Ishikawa (cell line): Measurements from ENCODE around the gene EEA1.

Source experiments
- CEBPB ChIP-seq: IDR thresholded peaks from 2 replicates; pipeline ENCODE4 v1.6.1; 2012
- CREB1 ChIP-seq: IDR thresholded peaks from 2 replicates; pipeline ENCODE4 v1.6.1; 2012; ENCODE audit warnings: low read depth
- EGR1 ChIP-seq: IDR thresholded peaks from 2 replicates; pipeline ENCODE4 v1.6.1; 2012
- EP300 ChIP-seq: IDR thresholded peaks from 2 replicates; pipeline ENCODE4 v1.6.1; 2012; ENCODE audit warnings: borderline replicate concordance
- FOXM1 ChIP-seq: IDR thresholded peaks from 2 replicates; pipeline ENCODE4 v1.6.1; 2012; ENCODE audit warnings: low read depth, borderline replicate concordance
- MAX ChIP-seq: IDR thresholded peaks from 2 replicates; pipeline ENCODE4 v1.6.1; 2012
- NFIC ChIP-seq: IDR thresholded peaks from 2 replicates; pipeline ENCODE4 v1.6.1; 2012
- RAD21 ChIP-seq: IDR thresholded peaks from 2 replicates; pipeline ENCODE4 v1.6.1; 2012; ENCODE audit warnings: low read depth
- REST ChIP-seq: IDR thresholded peaks from 2 replicates; pipeline ENCODE4 v1.6.1; 2012; ENCODE audit warnings: low read depth, mild to moderate bottlenecking
- TAF1 ChIP-seq: IDR thresholded peaks from 2 replicates; pipeline ENCODE4 v1.6.1; 2012; ENCODE audit warnings: low read depth, mild to moderate bottlenecking
- TCF12 ChIP-seq: IDR thresholded peaks from 2 replicates; pipeline ENCODE4 v1.6.1; 2012; ENCODE audit warnings: low read depth
- TEAD4 ChIP-seq: IDR thresholded peaks from 2 replicates; pipeline ENCODE4 v1.6.1; 2012
- YY1 ChIP-seq: IDR thresholded peaks from 2 replicates; pipeline ENCODE4 v1.6.1; 2012; ENCODE audit warnings: low read depth
- ZBTB7A ChIP-seq: IDR thresholded peaks from 2 replicates; pipeline ENCODE4 v1.6.1; 2012; ENCODE audit warnings: low read depth
- TF ChIP-seq, protein P1 (sequence below): IDR thresholded peaks from 2 replicates; pipeline ENCODE4 v1.6.1; 2012

EEA1 gene

DNA sequence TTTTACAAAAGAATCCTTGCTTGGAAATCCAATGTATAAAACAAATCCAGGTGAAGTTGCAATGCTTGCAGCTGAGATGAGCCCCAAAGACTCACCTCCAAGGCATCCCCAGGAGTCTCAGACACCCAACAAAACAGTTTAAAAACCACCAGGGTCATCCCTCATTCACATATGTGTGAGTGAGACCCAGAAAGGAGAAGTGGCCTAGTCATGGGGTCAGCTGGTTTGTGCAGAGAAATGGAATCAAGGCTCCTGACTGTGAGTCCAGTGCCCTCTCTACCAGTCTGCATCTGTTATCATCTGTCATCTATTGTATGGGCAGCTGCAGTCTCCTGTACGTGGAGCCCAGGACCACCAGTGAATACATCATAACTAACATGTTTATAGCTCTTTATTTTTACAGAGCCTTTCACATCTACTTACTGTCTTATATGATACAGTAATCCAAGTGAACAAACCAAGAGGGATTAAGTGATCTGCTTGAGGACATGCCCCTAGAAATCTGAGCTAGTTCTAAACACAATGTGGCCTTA, 199.3 kb downstream of the EEA1 start:
- TF ChIP-seq REST (no peak), EP300 (no peak), TAF1 (no peak), MAX (no peak), RAD21 (no peak), ZBTB7A (no peak), TCF12 (no peak), EGR1 (no peak), NFIC (no peak), TEAD4 (no peak)
- TF ChIP-seq, protein P1, sequence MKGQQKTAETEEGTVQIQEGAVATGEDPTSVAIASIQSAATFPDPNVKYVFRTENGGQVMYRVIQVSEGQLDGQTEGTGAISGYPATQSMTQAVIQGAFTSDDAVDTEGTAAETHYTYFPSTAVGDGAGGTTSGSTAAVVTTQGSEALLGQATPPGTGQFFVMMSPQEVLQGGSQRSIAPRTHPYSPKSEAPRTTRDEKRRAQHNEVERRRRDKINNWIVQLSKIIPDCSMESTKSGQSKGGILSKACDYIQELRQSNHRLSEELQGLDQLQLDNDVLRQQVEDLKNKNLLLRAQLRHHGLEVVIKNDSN, result no peak

GRCh38 chr12:92726850-92727249, 202.2 kb downstream of the EEA1 start:
- TF ChIP-seq CEBPB, result no peak
- TF ChIP-seq CREB1, result no peak
- TF ChIP-seq, protein P1, result no peak
- no peak for TF ChIP-seq YY1
- TF ChIP-seq EP300, result no peak
- no peak for TF ChIP-seq RAD21
- TF ChIP-seq TEAD4, result no peak
- no peak for TF ChIP-seq ZBTB7A
- TF ChIP-seq EGR1, result no peak
- TF ChIP-seq MAX, result no peak
- no peak for TF ChIP-seq TAF1

- TF ChIP-seq CREB1, result no peak
- TF ChIP-seq ZBTB7A, result no peak
- no peak for TF ChIP-seq REST
- TF ChIP-seq MAX, result no peak
- no peak for TF ChIP-seq FOXM1
- no peak for TF ChIP-seq RAD21
- no peak for TF ChIP-seq TCF12
- no peak for TF ChIP-seq EGR1
- no peak for TF ChIP-seq TEAD4
- TF ChIP-seq CEBPB, result no peak
- TF ChIP-seq, protein P1, result no peak
- TF ChIP-seq NFIC, result no peak
- TF ChIP-seq EP300, result no peak
- no peak for TF ChIP-seq TAF1
- TF ChIP-seq YY1, result no peak
Observed at GRCh38 chr12:92722897-92723296, 206.2 kb downstream of the EEA1 start.

DNA sequence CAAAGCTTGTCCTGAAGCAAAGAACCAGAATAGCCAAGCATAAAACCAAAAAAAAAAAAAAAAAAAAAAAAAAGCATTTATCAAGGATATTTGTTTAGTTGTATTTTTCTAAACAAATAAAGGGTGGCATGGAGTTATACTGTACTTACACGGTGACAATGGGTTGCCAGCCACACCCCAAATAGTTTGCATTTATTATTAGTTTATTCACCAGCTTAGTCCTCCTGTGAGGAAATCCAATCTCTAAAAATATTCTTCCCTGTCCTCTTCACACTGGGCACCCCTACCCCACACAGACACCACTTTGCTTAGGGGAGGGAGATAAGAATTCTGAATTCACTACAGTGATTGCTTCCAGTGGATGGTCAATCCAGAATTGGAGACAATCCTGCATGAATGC, 207.4 kb downstream of the EEA1 start:
- TF ChIP-seq CEBPB, result no peak

DNA sequence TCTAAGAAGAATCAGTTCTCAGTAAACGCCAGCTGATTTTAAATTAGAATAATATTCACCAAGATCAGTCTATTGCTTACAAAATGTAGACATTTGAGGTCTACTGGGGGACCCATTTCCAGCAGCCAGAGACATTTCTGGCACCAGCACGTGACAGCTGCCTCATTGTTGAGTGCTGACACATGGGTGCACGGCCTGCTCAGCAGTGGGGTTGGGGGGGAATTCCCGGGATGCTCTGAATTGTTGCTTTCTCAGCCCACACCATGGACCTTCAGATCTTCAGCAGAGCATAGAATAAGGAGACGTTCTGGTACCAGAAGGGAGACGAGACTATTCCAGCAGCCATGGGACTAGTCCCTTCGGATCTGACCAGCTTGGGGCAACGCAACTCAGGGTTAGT, 208.0 kb downstream of the EEA1 start:
- 0 out of 2 replicates have a peak, but pooled peaks have one; percentile 21 for TF ChIP-seq TEAD4
- no peak for TF ChIP-seq FOXM1
